ENCODE results near the gene MFAP4. TPM values are rescaled to one million over a fixed set of nuclear protein-coding genes. Genes with fewer than 3 reads are reported as not detected.

The MFAP4 gene
- total RNA-seq, 3 donors from 2014 or later: 19.0 to 127 (median 44.2) TPM

DNA sequence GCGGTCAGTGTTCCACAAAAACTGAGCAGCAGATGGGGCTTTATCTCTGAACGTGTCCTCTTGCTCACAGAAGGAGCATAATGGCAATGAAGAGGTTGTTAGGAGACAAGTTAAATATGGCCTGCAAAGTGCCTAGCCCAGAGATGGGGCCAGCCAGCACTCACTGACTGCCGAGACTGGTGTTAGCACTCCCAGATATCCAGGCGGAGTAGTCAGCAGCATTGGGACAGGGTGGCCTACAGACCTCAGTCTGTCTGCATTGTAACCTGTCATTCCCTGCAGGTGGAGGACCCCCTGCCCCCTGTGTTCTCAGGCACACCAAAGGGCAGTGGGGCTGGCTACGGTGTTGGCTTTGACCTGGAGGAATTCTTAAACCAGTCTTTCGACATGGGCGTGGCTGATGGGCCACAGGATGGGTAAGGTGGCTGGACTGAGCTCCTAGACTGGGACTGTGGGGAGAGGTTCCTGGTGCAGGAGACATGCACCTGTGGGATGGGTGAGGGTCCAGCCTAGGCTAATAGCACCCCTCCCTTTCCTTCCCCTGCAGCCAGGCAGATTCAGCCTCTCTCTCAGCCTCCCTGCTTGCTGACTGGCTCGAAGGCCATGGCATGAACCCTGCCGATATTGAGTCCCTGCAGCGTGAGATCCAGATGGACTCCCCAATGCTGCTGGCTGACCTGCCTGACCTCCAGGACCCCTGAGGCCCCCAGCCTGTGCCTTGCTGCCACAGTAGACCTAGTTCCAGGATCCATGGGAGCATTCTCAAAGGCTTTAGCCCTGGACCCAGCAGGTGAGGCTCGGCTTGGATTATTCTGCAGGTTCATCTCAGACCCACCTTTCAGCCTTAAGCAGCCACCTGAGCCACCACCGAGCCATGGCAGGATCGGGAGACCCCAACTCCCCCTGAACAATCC is 4.2 kb downstream of the MFAP4 start:
- TF ChIP-seq, protein P1, sequence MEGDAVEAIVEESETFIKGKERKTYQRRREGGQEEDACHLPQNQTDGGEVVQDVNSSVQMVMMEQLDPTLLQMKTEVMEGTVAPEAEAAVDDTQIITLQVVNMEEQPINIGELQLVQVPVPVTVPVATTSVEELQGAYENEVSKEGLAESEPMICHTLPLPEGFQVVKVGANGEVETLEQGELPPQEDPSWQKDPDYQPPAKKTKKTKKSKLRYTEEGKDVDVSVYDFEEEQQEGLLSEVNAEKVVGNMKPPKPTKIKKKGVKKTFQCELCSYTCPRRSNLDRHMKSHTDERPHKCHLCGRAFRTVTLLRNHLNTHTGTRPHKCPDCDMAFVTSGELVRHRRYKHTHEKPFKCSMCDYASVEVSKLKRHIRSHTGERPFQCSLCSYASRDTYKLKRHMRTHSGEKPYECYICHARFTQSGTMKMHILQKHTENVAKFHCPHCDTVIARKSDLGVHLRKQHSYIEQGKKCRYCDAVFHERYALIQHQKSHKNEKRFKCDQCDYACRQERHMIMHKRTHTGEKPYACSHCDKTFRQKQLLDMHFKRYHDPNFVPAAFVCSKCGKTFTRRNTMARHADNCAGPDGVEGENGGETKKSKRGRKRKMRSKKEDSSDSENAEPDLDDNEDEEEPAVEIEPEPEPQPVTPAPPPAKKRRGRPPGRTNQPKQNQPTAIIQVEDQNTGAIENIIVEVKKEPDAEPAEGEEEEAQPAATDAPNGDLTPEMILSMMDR (IDR thresholded peaks at IDR 0.05): no peak
- peaks cover 27% of the 10 kb centered on the region for H3K4me1 ChIP-seq (ENCODE audit: low read depth)
- peaks cover 3% of the 10 kb centered on the region for H3K36me3 ChIP-seq (ENCODE audit: low read depth)
- H3K9me3 ChIP-seq: no peaks in the 10 kb centered on the region
- H3K4me3 ChIP-seq: no peak overlapping the region
- DNase-seq (no peak), ATAC-seq (no peak)
- intact Hi-C loops (cut with DNase I, micrococcal nuclease): no loop called here

DNA sequence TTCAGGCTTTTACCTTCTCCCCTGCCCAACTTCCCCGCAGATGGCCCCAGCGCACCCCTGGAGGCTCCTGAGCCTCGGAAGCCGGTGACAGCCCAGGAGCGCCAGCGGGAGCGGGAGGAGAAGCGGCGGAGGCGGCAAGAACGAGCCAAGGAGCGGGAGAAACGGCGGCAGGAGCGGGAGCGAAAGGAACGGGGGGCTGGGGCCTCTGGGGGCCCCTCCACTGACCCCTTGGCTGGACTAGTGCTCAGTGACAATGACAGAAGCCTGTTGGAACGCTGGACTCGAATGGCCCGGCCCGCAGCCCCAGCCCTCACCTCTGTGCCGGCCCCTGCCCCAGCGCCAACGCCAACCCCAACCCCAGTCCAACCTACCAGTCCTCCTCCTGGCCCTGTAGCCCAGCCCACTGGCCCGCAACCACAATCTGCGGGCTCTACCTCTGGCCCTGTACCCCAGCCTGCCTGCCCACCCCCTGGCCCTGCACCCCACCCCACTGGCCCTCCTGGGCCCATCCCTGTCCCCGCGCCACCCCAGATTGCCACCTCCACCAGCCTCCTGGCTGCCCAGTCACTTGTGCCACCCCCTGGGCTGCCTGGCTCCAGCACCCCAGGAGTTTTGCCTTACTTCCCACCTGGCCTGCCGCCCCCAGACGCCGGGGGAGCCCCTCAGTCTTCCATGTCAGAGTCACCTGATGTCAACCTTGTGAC is 5.1 kb downstream of the MFAP4 start:
- Histone ChIP-seq H3K9me3 (no peaks in the 10 kb centered on the region), H3K36me3 (ENCODE audit: low read depth) (peaks cover 3% of the 10 kb centered on the region), H3K4me3 (no peak overlapping the region), H3K4me1 (ENCODE audit: low read depth) (peaks cover 30% of the 10 kb centered on the region)
- intact Hi-C loops (cut with DNase I, micrococcal nuclease): no loop called here
- DNase-seq (no peak), ATAC-seq (no peak)
- TF ChIP-seq, protein P1 (IDR thresholded peaks at IDR 0.05): no peak

DNA sequence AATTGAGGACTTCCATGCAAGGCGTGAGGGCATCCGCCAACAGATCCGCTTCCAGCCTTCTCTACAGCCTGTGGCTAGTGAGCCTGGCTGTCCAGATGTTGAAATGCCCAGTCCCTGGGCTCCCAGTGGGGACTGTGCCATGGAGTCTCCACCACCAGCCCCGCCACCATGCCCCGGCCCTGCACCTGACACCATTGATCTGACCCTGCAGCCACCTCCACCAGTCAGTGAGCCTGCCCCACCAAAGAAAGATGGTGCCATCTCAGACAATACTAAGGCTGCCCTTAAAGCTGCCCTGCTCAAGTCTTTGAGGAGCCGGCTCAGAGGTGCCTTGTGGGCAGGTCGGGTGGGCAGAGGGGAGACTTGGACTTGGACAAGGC is 5.6 kb downstream of the MFAP4 start:
- Histone ChIP-seq H3K4me3 (no peak overlapping the region), H3K4me1 (ENCODE audit: low read depth) (peaks cover 32% of the 10 kb centered on the region), H3K36me3 (ENCODE audit: low read depth) (peaks cover 3% of the 10 kb centered on the region), H3K9me3 (no peaks in the 10 kb centered on the region)
- ATAC-seq: no peak
- TF ChIP-seq, protein P1 (IDR thresholded peaks at IDR 0.05): no peak
- DNase-seq: no peak
- intact Hi-C loops (cut with DNase I, micrococcal nuclease): no loop called here

DNA sequence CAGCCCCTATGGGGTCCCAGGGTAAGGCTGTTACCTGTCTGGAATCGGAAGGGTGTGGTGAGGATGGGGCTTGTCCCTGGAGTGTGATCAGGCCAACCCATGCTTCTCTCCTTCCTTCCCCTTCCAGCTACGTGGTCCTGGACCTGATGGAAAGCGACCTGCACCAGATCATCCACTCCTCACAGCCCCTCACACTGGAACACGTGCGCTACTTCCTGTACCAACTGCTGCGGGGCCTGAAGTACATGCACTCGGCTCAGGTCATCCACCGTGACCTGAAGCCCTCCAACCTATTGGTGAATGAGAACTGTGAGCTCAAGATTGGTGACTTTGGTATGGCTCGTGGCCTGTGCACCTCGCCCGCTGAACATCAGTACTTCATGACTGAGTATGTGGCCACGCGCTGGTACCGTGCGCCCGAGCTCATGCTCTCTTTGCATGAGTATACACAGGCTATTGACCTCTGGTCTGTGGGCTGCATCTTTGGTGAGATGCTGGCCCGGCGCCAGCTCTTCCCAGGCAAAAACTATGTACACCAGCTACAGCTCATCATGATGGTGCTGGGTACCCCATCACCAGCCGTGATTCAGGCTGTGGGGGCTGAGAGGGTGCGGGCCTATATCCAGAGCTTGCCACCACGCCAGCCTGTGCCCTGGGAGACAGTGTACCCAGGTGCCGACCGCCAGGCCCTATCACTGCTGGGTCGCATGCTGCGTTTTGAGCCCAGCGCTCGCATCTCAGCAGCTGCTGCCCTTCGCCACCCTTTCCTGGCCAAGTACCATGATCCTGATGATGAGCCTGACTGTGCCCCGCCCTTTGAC is 6.3 kb downstream of the MFAP4 start:
- H3K9me3 ChIP-seq: no peaks in the 10 kb centered on the region
- H3K36me3 ChIP-seq (ENCODE audit: low read depth): peaks cover 3% of the 10 kb centered on the region
- H3K4me1 ChIP-seq (ENCODE audit: low read depth): peaks cover 36% of the 10 kb centered on the region
- DNase-seq (no peak), ATAC-seq (no peak)
- intact Hi-C loops (cut with DNase I, micrococcal nuclease): no loop called here
- no peak overlapping the region for H3K4me3 ChIP-seq
- TF ChIP-seq, protein P1 (IDR thresholded peaks at IDR 0.05): no peak

DNA sequence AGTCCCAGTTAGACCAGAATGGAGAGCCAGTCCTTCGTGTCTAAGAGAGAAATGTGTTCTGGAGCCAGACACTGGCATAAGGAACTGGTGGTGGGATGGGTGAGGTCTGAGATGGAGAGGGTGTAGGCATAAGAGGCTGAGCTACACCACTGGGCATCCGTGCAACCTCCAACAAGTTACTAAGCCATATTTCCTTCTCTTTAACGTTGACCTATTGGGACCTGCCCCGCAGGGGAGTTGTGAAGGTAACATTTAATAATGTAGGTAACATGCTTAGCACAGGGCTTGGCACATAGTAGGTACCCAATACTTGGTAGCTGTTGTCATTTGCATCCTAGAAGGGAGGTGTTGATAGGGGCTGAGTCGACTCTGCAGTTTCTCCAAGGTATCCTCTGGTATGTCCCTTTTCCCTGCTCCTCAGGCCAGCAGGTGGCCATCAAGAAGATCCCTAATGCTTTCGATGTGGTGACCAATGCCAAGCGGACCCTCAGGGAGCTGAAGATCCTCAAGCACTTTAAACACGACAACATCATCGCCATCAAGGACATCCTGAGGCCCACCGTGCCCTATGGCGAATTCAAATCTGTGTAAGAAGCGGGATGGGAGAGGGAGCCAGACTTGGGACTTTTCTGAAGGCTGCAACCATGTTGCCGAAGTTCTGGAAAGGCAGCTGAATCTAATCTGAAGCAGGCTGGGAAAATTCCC is 7.5 kb downstream of the MFAP4 start:
- ATAC-seq: no peak
- H3K36me3 ChIP-seq (ENCODE audit: low read depth): peaks cover 3% of the 10 kb centered on the region
- peaks cover 24% of the 10 kb centered on the region for H3K4me1 ChIP-seq (ENCODE audit: low read depth)
- no peak for DNase-seq
- no peaks in the 10 kb centered on the region for H3K9me3 ChIP-seq
- H3K4me3 ChIP-seq: no peak overlapping the region
- intact Hi-C loops (cut with DNase I, micrococcal nuclease): no loop called here
- TF ChIP-seq, protein P1 (IDR thresholded peaks at IDR 0.05): no peak

Measured in mucosa of descending colon (tissue), 3 donors.